Adrenal gland (tissue), 5 donors: ENCODE data around the gene MAML2.

ENCODE experiments used
- CTCF ChIP-seq, 6 experiments: fragments of 450-650 bp in 4 of 6; fragments of 200-600 bp in 2 of 6; sonication (generic) in 1 of 6; IDR thresholded peaks; 1 replicate in 5 of 6; 2 replicates in 1 of 6; pipeline versions ENCODE4 v1.5.1 to v1.8.0; 2016 to 2021; ENCODE audit warnings: antibody characterized with exemption in 6 of 6, mild to moderate bottlenecking in 2 of 6, moderate library complexity in 1 of 6
- POLR2A ChIP-seq, 2 donors: fragments of 450-650 bp; IDR thresholded peaks; one replicate each; pipeline ENCODE4 v1.6.1; 2017; ENCODE audit warnings: antibody characterized with exemption in 2 of 2, mild to moderate bottlenecking in 2 of 2, moderate library complexity in 1 of 2
- donor health status: DM: no; HTN: no; CAD: no.

- TF ChIP-seq CTCF (IDR thresholded peaks at IDR 0.05): no peak
- TF ChIP-seq POLR2A (IDR thresholded peaks at IDR 0.05): no peak
Observed at GRCh38 chr11:96084610-96085318, 258.2 kb downstream of the MAML2 start.
